ENCODE results near the gene KIR3DL3. TPM values are rescaled to one million over a fixed set of nuclear protein-coding genes. Genes with fewer than 3 reads are reported as not detected.
"Not testable (repeated sequence)": the region's sequence is repeated elsewhere in the genome, so short reads cannot be mapped to it uniquely, and the experiment has no call there.

Gene KIR3DL3
- total RNA-seq, 2 experiments from 2014 or later: not detected

DNA sequence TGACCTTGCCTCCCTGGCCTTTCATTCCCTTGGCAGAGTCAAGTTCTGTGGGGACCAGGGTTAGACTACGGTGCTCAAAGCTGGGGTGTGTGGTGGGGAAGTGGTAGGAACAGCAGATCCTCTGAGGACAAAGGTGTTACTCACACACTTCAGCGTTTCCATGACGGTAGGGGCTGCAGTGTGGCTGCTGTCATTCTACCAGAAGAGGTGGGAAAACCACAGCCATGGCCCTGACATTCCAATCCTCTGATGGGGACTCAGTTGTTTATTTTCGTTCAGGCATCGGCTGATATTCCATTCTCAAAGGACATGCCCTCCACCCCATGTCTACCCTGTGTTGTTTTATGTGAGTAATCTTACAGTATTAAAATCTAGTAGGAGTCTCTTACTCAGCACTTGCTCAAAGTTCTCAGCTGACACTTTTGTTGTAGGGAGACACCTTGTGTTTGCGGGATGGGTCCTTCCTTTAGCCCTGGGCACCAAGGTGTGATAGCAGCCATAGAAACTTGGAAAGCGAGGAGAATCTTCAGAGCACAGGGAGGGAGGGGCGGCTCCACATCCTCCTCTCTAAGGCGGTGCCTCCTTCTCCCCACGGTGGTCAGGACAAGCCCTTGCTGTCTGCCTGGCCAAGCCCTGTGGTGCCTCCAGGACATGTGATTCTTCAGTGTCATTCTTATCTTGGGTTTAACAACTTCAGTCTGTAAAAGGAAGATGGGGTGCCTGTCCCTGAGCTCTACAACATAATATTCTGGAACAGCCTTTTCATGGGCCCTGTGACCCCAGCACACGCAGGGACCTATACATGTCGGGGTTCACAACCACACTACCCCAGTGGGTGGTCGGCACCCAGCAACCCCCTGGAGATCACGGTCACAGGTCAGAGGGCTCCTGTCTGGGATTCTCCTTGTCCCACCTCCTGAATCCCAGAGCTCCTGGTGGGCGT is 47.0 kb downstream of the KIR3DL3 start:
- H3K27ac Mint-ChIP-seq; H3K27me3 Mint-ChIP-seq; H3K9me3 Mint-ChIP-seq; H3K4me3 Mint-ChIP-seq; POLR2A ChIA-PET; CTCF ChIA-PET; DNase-seq; H3K4me1 Mint-ChIP-seq (ENCODE audit: low read depth); intact Hi-C loops (cut with micrococcal nuclease); H3K36me3 Mint-ChIP-seq: not testable (repeated sequence)

DNA sequence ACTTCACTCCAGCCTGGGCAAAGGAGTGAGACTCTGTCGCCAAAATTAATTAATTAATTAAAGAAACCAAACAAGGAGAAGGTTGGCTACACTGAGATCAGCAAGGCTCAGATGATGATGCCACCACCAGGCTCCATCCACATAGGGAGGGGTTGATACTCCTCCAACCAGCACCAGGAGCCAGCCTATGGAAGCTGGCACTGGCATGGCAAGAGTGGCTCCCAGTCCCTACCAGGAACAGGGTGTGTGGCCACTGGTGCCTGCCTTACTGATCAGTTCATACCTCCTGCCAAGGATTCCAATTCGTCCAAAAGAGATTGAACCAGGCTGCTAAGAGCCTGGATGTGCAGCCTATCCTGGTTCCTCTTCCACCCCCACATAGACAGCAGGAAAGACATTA is 48.4 kb downstream of the KIR3DL3 start:
- H3K4me3 Mint-ChIP-seq; H3K27me3 Mint-ChIP-seq; H3K36me3 Mint-ChIP-seq; H3K27ac Mint-ChIP-seq; H3K9me3 Mint-ChIP-seq; H3K4me1 Mint-ChIP-seq (ENCODE audit: low read depth); POLR2A ChIA-PET; DNase-seq; intact Hi-C loops (cut with micrococcal nuclease); CTCF ChIA-PET: not testable (repeated sequence)

DNA sequence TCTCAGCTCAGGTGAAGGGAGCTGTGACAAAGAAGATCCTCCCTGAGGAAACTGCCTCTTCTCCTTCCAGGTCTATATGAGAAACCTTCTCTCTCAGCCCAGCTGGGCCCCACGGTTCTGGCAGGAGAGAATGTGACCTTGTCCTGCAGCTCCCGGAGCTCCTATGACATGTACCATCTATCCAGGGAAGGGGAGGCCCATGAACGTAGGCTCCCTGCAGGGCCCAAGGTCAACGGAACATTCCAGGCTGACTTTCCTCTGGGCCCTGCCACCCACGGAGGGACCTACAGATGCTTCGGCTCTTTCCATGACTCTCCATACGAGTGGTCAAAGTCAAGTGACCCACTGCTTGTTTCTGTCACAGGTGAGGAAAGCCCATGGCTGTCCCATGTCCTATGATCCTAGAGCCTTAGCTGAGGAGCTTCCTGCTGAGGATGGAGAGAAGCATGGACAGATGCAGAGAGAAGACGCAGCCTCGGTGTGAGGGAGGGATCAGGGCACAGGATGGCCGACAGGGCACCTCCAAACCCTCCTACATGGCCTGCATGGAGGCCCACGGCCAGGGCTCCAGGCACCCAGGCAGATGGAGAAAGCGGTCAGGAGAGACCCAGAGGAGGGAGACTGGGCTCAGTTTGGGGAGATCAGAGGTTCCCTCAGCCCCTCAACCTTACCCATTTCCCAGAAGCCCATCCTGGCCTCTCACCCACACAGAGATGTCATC is 51.0 kb downstream of the KIR3DL3 start:
- H3K27me3 Mint-ChIP-seq; H3K4me3 Mint-ChIP-seq; DNase-seq; H3K36me3 Mint-ChIP-seq; intact Hi-C loops (cut with micrococcal nuclease); POLR2A ChIA-PET; H3K9me3 Mint-ChIP-seq; CTCF ChIA-PET; H3K4me1 Mint-ChIP-seq (ENCODE audit: low read depth); H3K27ac Mint-ChIP-seq: not testable (repeated sequence)

DNA sequence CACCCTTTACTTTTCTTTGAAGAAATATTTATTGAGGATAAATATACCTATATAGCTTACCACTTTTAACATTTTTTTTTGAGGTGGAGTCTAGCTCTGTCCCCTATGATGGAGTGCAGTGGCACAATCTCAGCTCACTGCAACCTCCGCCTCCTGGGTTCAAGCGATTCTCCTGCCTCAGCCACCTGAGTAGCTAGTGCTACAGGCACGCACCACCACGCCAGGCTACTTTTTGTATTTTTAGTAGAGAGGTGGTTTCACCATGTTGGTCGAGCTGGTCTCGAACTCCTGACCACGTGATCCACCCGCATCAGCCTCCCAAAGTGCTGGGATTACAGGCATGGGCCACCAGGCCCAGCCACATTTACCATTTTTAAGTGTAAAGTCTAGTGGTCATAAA is 51.6 kb downstream of the KIR3DL3 start:
- intact Hi-C loops (cut with micrococcal nuclease); POLR2A ChIA-PET; CTCF ChIA-PET; H3K9me3 Mint-ChIP-seq; DNase-seq; H3K27ac Mint-ChIP-seq; H3K36me3 Mint-ChIP-seq; H3K27me3 Mint-ChIP-seq; H3K4me3 Mint-ChIP-seq; H3K4me1 Mint-ChIP-seq (ENCODE audit: low read depth): not testable (repeated sequence)

DNA sequence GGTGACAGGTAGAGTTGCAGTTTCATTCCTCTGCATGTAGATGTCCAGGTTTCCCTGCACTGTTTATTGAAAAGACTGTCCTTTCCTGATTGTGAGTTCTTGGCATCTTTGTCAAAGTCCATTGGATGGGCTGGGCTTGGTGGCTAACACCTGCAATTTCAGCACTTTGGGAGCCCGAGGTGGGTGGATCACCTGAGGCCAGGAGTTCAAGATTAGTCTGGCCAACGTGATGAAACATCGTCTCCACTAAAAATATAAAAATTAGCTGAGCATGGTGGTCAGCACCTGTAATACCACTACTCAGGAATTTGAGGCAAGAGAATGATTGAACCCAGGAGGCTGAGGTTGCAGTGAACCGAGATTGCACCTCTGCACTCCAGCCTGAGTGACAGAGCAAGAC is 53.6 kb downstream of the KIR3DL3 start:
- H3K27ac Mint-ChIP-seq; CTCF ChIA-PET; H3K4me1 Mint-ChIP-seq (ENCODE audit: low read depth); H3K27me3 Mint-ChIP-seq; H3K36me3 Mint-ChIP-seq; H3K4me3 Mint-ChIP-seq; POLR2A ChIA-PET; H3K9me3 Mint-ChIP-seq; intact Hi-C loops (cut with micrococcal nuclease); DNase-seq: not testable (repeated sequence)

DNA sequence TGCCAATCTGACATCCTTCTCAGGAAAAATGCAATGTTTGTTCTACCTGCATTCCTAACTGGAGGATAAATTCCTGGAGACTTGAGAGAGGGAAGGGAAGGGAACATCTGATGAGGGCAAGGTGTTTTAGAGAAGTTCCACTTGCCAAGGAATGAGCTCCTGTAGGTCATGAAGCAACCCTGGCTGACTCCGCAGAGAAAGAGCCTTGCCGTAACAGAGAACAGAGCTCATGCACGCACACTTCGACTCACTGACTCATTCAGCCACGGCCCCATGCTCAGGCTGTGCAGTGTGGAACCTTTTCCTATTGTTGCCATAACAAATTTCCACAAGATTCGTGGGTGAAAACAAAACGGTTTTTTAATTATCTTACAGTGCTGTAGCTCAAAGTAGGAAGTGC is 54.7 kb downstream of the KIR3DL3 start:
- DNase-seq; H3K4me3 Mint-ChIP-seq; intact Hi-C loops (cut with micrococcal nuclease); H3K36me3 Mint-ChIP-seq; H3K4me1 Mint-ChIP-seq (ENCODE audit: low read depth); CTCF ChIA-PET; H3K9me3 Mint-ChIP-seq; POLR2A ChIA-PET; H3K27me3 Mint-ChIP-seq; H3K27ac Mint-ChIP-seq: not testable (repeated sequence)

DNA sequence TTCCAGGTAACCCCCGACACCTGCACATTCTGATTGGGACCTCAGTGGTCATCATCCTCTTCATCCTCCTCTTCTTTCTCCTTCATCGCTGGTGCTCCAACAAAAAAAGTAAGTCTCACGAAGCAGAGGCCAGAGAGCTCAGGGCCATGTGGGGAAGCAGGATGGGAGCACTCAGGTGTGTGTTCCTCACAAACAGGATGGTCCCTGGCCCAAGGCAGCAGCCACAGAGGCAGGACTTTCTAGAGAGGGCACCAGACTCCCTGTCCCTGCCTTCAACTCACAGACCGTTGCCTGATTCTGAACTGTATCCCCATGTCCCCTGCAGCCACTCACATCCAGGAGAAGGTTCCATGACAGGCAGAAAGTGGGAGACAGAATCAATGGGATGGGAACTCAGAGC is 58.7 kb downstream of the KIR3DL3 start:
- intact Hi-C loops (cut with micrococcal nuclease): not testable (repeated sequence)

More for the DNA sequence above, 58.7 kb downstream of the KIR3DL3 start:
- peaks cover 12% of the 10 kb centered on the region for H3K27me3 Mint-ChIP-seq
- DNase-seq; H3K36me3 Mint-ChIP-seq; CTCF ChIA-PET; H3K27ac Mint-ChIP-seq; H3K4me1 Mint-ChIP-seq (ENCODE audit: low read depth); H3K9me3 Mint-ChIP-seq; POLR2A ChIA-PET; H3K4me3 Mint-ChIP-seq: not testable (repeated sequence)

Other genes starting within 250 kb of the KIR3DL3 start
- gene LAIR2, start 221.6 kb upstream of the KIR3DL3 start, total RNA-seq: not detected
- not detected for gene LILRA2, start 150.7 kb upstream of the KIR3DL3 start, total RNA-seq
- gene LILRA1, start 130.8 kb upstream of the KIR3DL3 start, total RNA-seq: not detected
- not detected for gene LILRB1, start 94.0 kb upstream of the KIR3DL3 start, total RNA-seq
- gene LILRB4, start 61.5 kb upstream of the KIR3DL3 start, total RNA-seq: not detected
- gene KIR2DL3, start 14.1 kb downstream of the KIR3DL3 start, total RNA-seq: not detected
- not detected for gene KIR2DL1, start 45.4 kb downstream of the KIR3DL3 start, total RNA-seq
- not detected for gene KIR2DL4, start 79.2 kb downstream of the KIR3DL3 start, total RNA-seq
- gene KIR3DL1, start 92.0 kb downstream of the KIR3DL3 start, total RNA-seq: not detected
- not detected for gene KIR2DS4, start 108.2 kb downstream of the KIR3DL3 start, total RNA-seq
- under 1 TPM; 0.27 to 0.48 TPM for gene KIR3DL2, start 126.0 kb downstream of the KIR3DL3 start, total RNA-seq
- not detected for gene FCAR, start 149.8 kb downstream of the KIR3DL3 start, total RNA-seq
- not detected for gene NCR1, start 181.7 kb downstream of the KIR3DL3 start, total RNA-seq
- gene NLRP7, start 223.1 kb downstream of the KIR3DL3 start, total RNA-seq: not detected
- 10 to 100 TPM in 1 of 2 experiments, 1 to 10 TPM in 1; 8.1 to 10.3 TPM for gene NLRP2, start 241.9 kb downstream of the KIR3DL3 start, total RNA-seq